Gastrocnemius medialis (tissue), 4 donors: ENCODE results near the gene ZNF248.

Experiments
- POLR2A ChIP-seq, 2 donors: fragments of 450-650 bp; IDR thresholded peaks; one replicate each; pipeline ENCODE4 v1.6.1; 2017; ENCODE audit warnings: antibody characterized with exemption in 2 of 2, mild to moderate bottlenecking in 2 of 2, moderate library complexity in 2 of 2
- TF ChIP-seq, protein P1 (sequence below), 5 experiments: fragments of 450-650 bp in 3 of 5; fragments of 200-600 bp in 2 of 5; sonication (generic) in 2 of 5; IDR thresholded peaks in 4 of 5; conservative IDR thresholded peaks in 1 of 5; 1 replicate in 4 of 5; 2 replicates in 1 of 5; pipeline ENCODE4 v1.5.1; 2016 to 2019; ENCODE audit warnings: antibody characterized with exemption in 5 of 5, mild to moderate bottlenecking in 3 of 5, moderate library complexity in 3 of 5

DNA sequence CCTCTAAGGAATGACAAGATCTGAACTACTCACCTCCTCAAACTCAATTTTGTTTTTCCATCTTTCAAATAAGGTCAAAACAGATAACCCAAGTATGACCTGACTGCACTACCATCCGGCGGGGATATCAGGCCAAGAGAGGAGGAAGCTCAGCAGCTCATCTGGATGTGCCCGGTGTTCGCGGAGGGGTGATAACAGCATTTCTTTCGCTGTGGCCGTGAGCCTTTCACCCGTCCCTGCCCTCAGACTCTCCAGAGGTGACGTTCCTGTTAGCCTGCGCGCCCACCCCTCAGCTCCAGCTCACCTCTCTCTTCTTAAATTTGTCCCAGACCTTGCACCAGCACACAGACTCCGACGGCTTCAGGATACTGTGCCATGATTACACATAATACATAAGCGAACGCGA, 526 bp downstream of the ZNF248 start:
- TF ChIP-seq, protein P1, sequence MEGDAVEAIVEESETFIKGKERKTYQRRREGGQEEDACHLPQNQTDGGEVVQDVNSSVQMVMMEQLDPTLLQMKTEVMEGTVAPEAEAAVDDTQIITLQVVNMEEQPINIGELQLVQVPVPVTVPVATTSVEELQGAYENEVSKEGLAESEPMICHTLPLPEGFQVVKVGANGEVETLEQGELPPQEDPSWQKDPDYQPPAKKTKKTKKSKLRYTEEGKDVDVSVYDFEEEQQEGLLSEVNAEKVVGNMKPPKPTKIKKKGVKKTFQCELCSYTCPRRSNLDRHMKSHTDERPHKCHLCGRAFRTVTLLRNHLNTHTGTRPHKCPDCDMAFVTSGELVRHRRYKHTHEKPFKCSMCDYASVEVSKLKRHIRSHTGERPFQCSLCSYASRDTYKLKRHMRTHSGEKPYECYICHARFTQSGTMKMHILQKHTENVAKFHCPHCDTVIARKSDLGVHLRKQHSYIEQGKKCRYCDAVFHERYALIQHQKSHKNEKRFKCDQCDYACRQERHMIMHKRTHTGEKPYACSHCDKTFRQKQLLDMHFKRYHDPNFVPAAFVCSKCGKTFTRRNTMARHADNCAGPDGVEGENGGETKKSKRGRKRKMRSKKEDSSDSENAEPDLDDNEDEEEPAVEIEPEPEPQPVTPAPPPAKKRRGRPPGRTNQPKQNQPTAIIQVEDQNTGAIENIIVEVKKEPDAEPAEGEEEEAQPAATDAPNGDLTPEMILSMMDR (IDR thresholded peaks at IDR 0.05 in 4 of 5, conservative IDR thresholded peaks at IDR 0.05 in 1 of 5): no peak
- TF ChIP-seq POLR2A (IDR thresholded peaks at IDR 0.05): no peak
